Keratinocyte (primary cell): ENCODE data around the gene MAGEA9B.
"Not testable (repeated sequence)": the region's sequence is repeated elsewhere in the genome, so short reads cannot be mapped to it uniquely, and the experiment has no call there.

Experiments used
- CTCF ChIP-seq, 3 experiments: IDR thresholded peaks in 1 of 3; conservative IDR thresholded peaks in 1 of 3; optimal IDR thresholded peaks in 1 of 3; 2 replicates in 2 of 3; 3 replicates in 1 of 3; pipeline versions ENCODE3 to v1.5.1; 2011; ENCODE audit warnings: low read length in 3 of 3, mild to moderate bottlenecking in 3 of 3, moderate library complexity in 2 of 3, control low read depth in 1 of 3, inconsistent platforms in 1 of 3; ENCODE audit not compliant: insufficient read depth in 2 of 3; ENCODE audit errors: extremely low read depth in 1 of 3
- EZH2 ChIP-seq: IDR thresholded peaks from one replicate; pipeline ENCODE4 v1.6.1; 2012; ENCODE audit warnings: inconsistent platforms, mild to moderate bottlenecking, low read length, moderate library complexity

DNA sequence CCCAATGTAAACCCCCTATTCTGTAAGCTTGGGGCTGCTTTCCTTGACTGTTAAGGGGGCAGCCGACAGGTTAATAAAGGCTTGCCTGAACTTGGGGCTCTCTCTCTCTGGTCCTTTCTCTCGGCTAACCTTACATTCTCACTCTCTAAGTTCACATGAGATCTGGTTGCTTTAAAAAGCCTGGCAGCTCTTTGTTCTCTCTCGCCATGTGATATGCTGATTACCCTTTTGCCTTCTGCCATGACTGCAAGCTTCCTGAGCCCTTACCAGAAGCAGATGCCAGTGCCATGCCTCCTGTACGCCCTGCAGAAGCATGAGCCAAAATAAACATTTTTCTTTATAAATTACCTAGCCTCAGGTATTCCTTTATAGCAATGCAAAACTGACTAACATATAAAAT lies 32.0 kb downstream of the MAGEA9B start:
- not testable (repeated sequence) for TF ChIP-seq CTCF (optimal IDR thresholded peaks at IDR 0.05 in 1 of 3, IDR thresholded peaks at IDR 0.05 in 1 of 3, conservative IDR thresholded peaks at IDR 0.05 in 1 of 3; ENCODE audit: extremely low read depth in 1 of 3, insufficient read depth in 2 of 3, low read length in 3 of 3); EZH2
